Measurements from ENCODE around the gene SCRN2.

SCRN2 gene

GRCh38 chr17:47815106-47815918 is 25.8 kb downstream of the SCRN2 start:
- DNase-seq (ENCODE audit: low read depth): no peak
- Histone ChIP-seq H3K4me3 (ENCODE audit: low read length) (no peak overlapping the region), H3K4me1 (ENCODE audit: control insufficient read depth, insufficient read depth, low read length) (peaks cover 9% of the 10 kb centered on the region), H3K9ac (ENCODE audit: low read length) (no peak overlapping the region), H3K36me3 (ENCODE audit: control insufficient read depth, insufficient read depth, low read length, severe bottlenecking) (no peaks in the 10 kb centered on the region), H3K27me3 (replicated peaks; ENCODE audit: control insufficient read depth, insufficient read depth, low read length) (no peaks in the 10 kb centered on the region), H3K9me3 (ENCODE audit: control insufficient read depth, low read length) (no peaks in the 10 kb centered on the region)

GRCh38 chr17:47813512-47814031 is 27.5 kb downstream of the SCRN2 start:
- Histone ChIP-seq H3K9me3 (ENCODE audit: control insufficient read depth, low read length) (no peaks in the 10 kb centered on the region), H3K4me3 (ENCODE audit: low read length) (no peak overlapping the region), H3K4me1 (ENCODE audit: control insufficient read depth, insufficient read depth, low read length) (peaks cover 22% of the 10 kb centered on the region), H3K36me3 (ENCODE audit: control insufficient read depth, insufficient read depth, low read length, severe bottlenecking) (no peaks in the 10 kb centered on the region), H3K9ac (ENCODE audit: low read length) (no peak overlapping the region), H3K27me3 (replicated peaks; ENCODE audit: control insufficient read depth, insufficient read depth, low read length) (no peaks in the 10 kb centered on the region)
- DNase-seq (ENCODE audit: low read depth): no peak

GRCh38 chr17:47813077-47813476 is 28.0 kb downstream of the SCRN2 start:
- Histone ChIP-seq H3K4me3 (ENCODE audit: low read length) (no peak overlapping the region), H3K27me3 (replicated peaks; ENCODE audit: control insufficient read depth, insufficient read depth, low read length) (no peaks in the 10 kb centered on the region), H3K9ac (ENCODE audit: low read length) (no peak overlapping the region), H3K36me3 (ENCODE audit: control insufficient read depth, insufficient read depth, low read length, severe bottlenecking) (no peaks in the 10 kb centered on the region), H3K4me1 (ENCODE audit: control insufficient read depth, insufficient read depth, low read length) (peaks cover 22% of the 10 kb centered on the region), H3K9me3 (ENCODE audit: control insufficient read depth, low read length) (no peaks in the 10 kb centered on the region)
- DNase-seq (ENCODE audit: low read depth): no peak

- no peak overlapping the region for H3K9ac ChIP-seq (ENCODE audit: low read length)
- no peaks in the 10 kb centered on the region for H3K36me3 ChIP-seq (ENCODE audit: control insufficient read depth, insufficient read depth, low read length, severe bottlenecking)
- H3K9me3 ChIP-seq (ENCODE audit: control insufficient read depth, low read length): no peaks in the 10 kb centered on the region
- H3K27me3 ChIP-seq (replicated peaks; ENCODE audit: control insufficient read depth, insufficient read depth, low read length): no peaks in the 10 kb centered on the region
- H3K4me1 ChIP-seq (ENCODE audit: control insufficient read depth, insufficient read depth, low read length): peaks cover 22% of the 10 kb centered on the region
- no peak overlapping the region for H3K4me3 ChIP-seq (ENCODE audit: low read length)
- no peak for DNase-seq (ENCODE audit: low read depth)
Measured at GRCh38 chr17:47812146-47812920, 28.7 kb downstream of the SCRN2 start.

- Histone ChIP-seq H3K4me3 (ENCODE audit: low read length) (no peak overlapping the region), H3K9ac (ENCODE audit: low read length) (no peak overlapping the region), H3K36me3 (ENCODE audit: control insufficient read depth, insufficient read depth, low read length, severe bottlenecking) (peaks cover 2% of the 10 kb centered on the region), H3K27me3 (replicated peaks; ENCODE audit: control insufficient read depth, insufficient read depth, low read length) (peaks cover 5% of the 10 kb centered on the region), H3K4me1 (ENCODE audit: control insufficient read depth, insufficient read depth, low read length) (peaks cover 22% of the 10 kb centered on the region), H3K9me3 (ENCODE audit: control insufficient read depth, low read length) (no peaks in the 10 kb centered on the region)
- DNase-seq (ENCODE audit: low read depth): no peak
Measured at GRCh38 chr17:47811709-47812108, 29.4 kb downstream of the SCRN2 start.

- H3K9ac ChIP-seq (ENCODE audit: low read length): no peak overlapping the region
- H3K36me3 ChIP-seq (ENCODE audit: control insufficient read depth, insufficient read depth, low read length, severe bottlenecking): peaks cover 2% of the 10 kb centered on the region
- H3K4me3 ChIP-seq (ENCODE audit: low read length): no peak overlapping the region
- H3K9me3 ChIP-seq (ENCODE audit: control insufficient read depth, low read length): no peaks in the 10 kb centered on the region
- peaks cover 9% of the 10 kb centered on the region for H3K27me3 ChIP-seq (replicated peaks; ENCODE audit: control insufficient read depth, insufficient read depth, low read length)
- H3K4me1 ChIP-seq (ENCODE audit: control insufficient read depth, insufficient read depth, low read length): peaks cover 22% of the 10 kb centered on the region
- no peak for DNase-seq (ENCODE audit: low read depth)
Measured at GRCh38 chr17:47810901-47811635, 30.0 kb downstream of the SCRN2 start.

GRCh38 chr17:47810200-47810821 is 30.8 kb downstream of the SCRN2 start:
- no peak overlapping the region for H3K9ac ChIP-seq (ENCODE audit: low read length)
- H3K27me3 ChIP-seq (replicated peaks; ENCODE audit: control insufficient read depth, insufficient read depth, low read length): peaks cover 9% of the 10 kb centered on the region
- H3K9me3 ChIP-seq (ENCODE audit: control insufficient read depth, low read length): no peaks in the 10 kb centered on the region
- DNase-seq (ENCODE audit: low read depth): peak; percentile 75
- H3K4me3 ChIP-seq (ENCODE audit: low read length): no peak overlapping the region
- H3K36me3 ChIP-seq (ENCODE audit: control insufficient read depth, insufficient read depth, low read length, severe bottlenecking): peaks cover 2% of the 10 kb centered on the region
- peaks cover 22% of the 10 kb centered on the region for H3K4me1 ChIP-seq (ENCODE audit: control insufficient read depth, insufficient read depth, low read length)

- H3K9me3 ChIP-seq (ENCODE audit: control insufficient read depth, low read length): no peaks in the 10 kb centered on the region
- H3K9ac ChIP-seq (ENCODE audit: low read length): no peak overlapping the region
- DNase-seq (ENCODE audit: low read depth): no peak
- peaks cover 22% of the 10 kb centered on the region for H3K4me1 ChIP-seq (ENCODE audit: control insufficient read depth, insufficient read depth, low read length)
- H3K27me3 ChIP-seq (replicated peaks; ENCODE audit: control insufficient read depth, insufficient read depth, low read length): peaks cover 19% of the 10 kb centered on the region
- peaks cover 2% of the 10 kb centered on the region for H3K36me3 ChIP-seq (ENCODE audit: control insufficient read depth, insufficient read depth, low read length, severe bottlenecking)
- H3K4me3 ChIP-seq (ENCODE audit: low read length): no peak overlapping the region
Measured at GRCh38 chr17:47808830-47809480, 32.1 kb downstream of the SCRN2 start.

GRCh38 chr17:47808036-47808829 is 32.8 kb downstream of the SCRN2 start:
- no peak overlapping the region for H3K9ac ChIP-seq (ENCODE audit: low read length)
- no peak overlapping the region for H3K4me3 ChIP-seq (ENCODE audit: low read length)
- H3K36me3 ChIP-seq (ENCODE audit: control insufficient read depth, insufficient read depth, low read length, severe bottlenecking): peaks cover 2% of the 10 kb centered on the region
- H3K27me3 ChIP-seq (replicated peaks; ENCODE audit: control insufficient read depth, insufficient read depth, low read length): peaks cover 26% of the 10 kb centered on the region
- no peak for DNase-seq (ENCODE audit: low read depth)
- peaks cover 22% of the 10 kb centered on the region for H3K4me1 ChIP-seq (ENCODE audit: control insufficient read depth, insufficient read depth, low read length)
- H3K9me3 ChIP-seq (ENCODE audit: control insufficient read depth, low read length): no peaks in the 10 kb centered on the region

GRCh38 chr17:47807421-47807820 is 33.7 kb downstream of the SCRN2 start:
- DNase-seq (ENCODE audit: low read depth): no peak
- H3K36me3 ChIP-seq (ENCODE audit: control insufficient read depth, insufficient read depth, low read length, severe bottlenecking): peaks cover 2% of the 10 kb centered on the region
- peaks cover 33% of the 10 kb centered on the region for H3K27me3 ChIP-seq (replicated peaks; ENCODE audit: control insufficient read depth, insufficient read depth, low read length)
- no peak overlapping the region for H3K4me3 ChIP-seq (ENCODE audit: low read length)
- H3K9ac ChIP-seq (ENCODE audit: low read length): no peak overlapping the region
- H3K4me1 ChIP-seq (ENCODE audit: control insufficient read depth, insufficient read depth, low read length): peaks cover 22% of the 10 kb centered on the region
- no peaks in the 10 kb centered on the region for H3K9me3 ChIP-seq (ENCODE audit: control insufficient read depth, low read length)
